ENCODE measurements around the gene VPS4B.

DNA sequence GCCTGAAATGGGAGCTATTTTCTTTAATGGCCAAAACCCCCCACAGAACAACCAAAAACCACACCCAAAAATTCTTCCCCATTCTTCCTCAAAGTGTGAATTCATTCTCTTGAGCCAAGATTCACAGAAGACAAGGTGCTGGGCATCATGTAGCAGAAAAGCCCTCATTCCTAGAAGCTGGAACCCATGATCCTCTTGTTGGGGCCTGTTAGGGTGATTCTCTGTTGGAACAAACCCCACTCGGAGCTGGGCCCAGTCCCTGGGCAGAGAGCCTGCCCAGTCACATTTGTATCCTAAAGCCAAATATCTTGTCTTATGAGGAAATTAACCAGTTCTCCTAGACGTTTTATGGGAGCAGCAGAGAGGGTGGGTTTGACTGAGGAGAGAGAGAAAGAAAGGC, 22.8 kb upstream of the VPS4B start:
- no peak for TF ChIP-seq EZH2 (IDR thresholded peaks at IDR 0.05; ENCODE audit: insufficient read depth, low read length)
- TF ChIP-seq, protein P1, sequence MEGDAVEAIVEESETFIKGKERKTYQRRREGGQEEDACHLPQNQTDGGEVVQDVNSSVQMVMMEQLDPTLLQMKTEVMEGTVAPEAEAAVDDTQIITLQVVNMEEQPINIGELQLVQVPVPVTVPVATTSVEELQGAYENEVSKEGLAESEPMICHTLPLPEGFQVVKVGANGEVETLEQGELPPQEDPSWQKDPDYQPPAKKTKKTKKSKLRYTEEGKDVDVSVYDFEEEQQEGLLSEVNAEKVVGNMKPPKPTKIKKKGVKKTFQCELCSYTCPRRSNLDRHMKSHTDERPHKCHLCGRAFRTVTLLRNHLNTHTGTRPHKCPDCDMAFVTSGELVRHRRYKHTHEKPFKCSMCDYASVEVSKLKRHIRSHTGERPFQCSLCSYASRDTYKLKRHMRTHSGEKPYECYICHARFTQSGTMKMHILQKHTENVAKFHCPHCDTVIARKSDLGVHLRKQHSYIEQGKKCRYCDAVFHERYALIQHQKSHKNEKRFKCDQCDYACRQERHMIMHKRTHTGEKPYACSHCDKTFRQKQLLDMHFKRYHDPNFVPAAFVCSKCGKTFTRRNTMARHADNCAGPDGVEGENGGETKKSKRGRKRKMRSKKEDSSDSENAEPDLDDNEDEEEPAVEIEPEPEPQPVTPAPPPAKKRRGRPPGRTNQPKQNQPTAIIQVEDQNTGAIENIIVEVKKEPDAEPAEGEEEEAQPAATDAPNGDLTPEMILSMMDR (IDR thresholded peaks at IDR 0.05; ENCODE audit: insufficient read depth, low read depth, low read length): no peak

Data from astrocyte (in vitro differentiated cells and primary cell).